Anterior cingulate cortex (tissue), 58 donors: ENCODE measurements around the gene HNRNPA0.
A peak's percentile ranks its signal among the peaks of the same experiment; 100 is the strongest.

ENCODE experiments used
- DNase-seq, 58 donors: peaks; one replicate each; lab custom pipeline; 2025; lab: John Stamatoyannopoulos, UW

The HNRNPA0 gene

DNA sequence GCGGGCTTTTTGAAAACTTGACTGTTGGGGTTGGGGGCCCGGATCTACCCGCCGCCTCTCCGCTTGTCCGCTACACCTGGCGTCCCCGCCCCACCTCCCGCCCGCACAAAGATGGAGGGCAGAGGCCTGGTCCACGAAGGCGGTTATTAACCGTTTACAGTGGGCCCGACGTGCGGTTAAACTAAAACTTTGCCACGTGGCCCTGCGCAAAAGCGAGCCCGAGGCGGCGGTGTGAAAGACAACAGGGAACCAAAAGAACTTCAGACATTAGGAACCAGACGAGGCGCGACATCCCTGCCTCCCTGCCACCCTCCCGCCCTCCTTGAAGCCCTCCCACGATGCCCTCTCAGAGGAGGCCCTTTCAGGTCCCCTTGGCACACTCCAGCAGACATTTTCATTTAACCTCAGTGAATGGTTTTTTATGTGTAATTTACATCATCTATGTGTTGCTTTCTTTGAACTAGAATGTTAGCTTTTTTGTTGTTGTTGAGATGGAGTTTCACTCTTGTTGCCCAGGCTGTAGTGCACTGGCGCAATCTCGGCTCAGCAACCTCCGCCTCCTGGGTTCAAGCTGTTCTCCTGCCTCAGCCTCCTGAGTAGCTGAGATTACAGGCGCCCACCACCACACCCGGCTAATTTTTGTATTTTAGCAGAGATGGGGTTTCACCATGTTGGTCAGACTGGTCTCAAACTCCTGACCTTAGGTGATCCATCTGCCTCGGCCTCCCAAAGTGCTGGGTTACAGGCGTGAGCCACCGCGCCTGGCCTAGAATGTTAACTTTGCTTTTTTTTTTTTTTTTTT is 999 bp upstream of the HNRNPA0 start:
- DNase-seq, result peak in 2 of 58 donors; percentile 71 to 76

DNA sequence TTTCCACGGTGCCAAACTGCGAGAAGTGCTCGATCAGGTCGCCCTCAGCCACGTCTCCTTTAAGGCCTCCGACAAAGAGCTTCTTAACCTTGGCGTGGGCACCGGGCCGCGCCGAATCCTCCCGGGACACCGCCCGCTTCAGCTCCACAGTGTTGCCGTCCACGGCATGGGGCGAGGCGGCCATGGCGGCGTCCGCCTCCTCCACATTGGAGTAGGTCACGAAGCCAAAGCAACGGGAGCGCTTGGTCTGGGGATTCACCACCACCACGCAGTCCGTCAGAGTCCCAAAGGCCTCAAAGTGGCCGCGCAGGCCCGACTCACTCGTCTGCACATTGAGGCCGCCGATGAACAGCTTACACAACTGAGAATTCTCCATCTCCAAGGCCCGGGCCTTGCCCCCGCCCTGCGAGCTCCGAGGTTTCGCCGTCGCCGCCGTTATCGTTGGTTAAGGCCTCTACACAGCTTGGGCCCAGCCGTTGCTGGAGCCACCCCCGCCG is 424 bp downstream of the HNRNPA0 start:
- peak in 25 of 58 donors; percentile 35 to 76 (median 62) for DNase-seq

DNA sequence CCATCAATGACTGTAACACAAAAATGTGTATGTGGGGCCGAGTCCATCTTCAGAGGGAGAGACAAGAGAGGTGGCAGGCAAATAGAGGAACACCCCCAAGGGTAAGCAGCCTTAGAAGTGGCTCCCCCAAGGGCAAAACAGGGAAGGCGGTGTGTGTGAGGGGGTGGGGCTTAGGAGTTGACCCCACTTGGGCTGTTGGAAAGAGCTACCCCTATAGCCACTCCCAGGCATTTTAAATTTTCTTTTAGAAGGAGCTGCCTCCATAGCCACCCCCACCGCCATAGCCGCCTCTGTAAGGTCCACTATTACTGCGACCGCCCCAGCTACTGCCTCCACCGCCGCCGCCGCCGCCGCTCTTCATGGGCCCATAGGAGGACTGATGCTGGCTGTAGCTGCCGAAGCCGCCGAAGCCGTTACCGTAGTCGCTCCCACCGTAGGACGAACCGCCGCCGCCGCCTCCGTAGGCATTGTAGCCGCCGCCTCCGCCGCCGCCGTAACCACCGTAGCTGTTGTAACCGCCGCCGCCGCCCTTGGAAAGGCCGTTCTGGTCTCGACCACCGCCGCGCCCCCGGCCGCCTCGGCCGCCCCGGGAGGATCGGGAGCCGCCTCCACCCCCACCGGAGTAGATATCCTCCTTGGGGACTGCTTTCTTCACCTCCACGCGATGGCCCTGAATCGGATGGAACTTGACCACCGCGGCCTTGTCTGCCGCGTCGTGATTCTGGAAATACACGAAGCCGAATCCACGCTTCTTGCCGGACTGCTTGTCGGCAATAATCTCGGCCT is 1.1 kb downstream of the HNRNPA0 start:
- peak in 13 of 58 donors; percentile 15 to 55 (median 42) for DNase-seq

DNA sequence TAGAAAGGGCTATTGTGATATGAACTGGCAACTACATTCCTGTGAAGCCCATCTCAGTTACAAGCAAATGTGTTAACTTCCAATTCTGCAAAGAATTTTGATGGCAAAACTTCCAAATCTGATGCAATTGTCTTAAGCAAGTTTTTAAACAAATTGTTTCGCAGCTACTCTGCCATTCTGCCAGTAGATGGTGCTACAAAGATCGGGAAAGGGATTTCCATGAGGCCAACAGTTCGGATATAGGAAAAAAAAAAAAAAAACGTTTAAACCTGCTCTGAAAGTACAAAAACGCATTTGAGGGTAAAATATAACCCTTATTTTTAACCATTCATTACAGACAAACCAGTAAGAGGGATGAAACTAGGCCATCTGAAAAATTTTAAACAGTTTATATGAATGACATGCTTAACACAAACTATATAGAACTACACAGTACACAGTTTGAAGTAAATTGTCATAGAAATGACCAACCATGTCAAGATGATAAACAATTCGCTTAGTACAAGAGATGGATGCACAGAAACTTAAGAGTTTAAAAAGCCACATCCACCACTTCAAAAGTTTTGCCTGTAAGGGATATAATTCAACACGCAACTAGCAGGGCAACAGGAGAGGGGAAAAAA is 2.2 kb downstream of the HNRNPA0 start:
- peak in 9 of 58 donors; percentile 1 to 58 (median 6) for DNase-seq

DNA sequence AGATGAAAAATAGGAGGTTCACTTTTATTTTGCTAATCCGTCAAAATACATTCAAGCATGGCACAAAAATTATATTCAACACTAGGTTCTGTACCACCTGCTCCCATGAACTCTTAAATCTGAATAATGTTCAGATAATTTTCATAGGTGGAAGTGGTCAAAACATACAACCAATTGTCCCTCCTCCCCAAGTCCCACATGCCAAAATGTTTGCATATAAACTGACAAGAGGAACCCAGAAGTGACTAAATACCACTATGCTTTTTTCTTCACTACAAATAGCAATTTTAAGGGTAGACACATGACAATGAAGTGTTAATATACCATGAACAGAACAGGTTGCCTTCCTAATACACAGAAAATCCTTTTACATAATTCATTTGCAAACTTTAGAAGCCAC is 3.7 kb downstream of the HNRNPA0 start:
- no peak for DNase-seq

DNA sequence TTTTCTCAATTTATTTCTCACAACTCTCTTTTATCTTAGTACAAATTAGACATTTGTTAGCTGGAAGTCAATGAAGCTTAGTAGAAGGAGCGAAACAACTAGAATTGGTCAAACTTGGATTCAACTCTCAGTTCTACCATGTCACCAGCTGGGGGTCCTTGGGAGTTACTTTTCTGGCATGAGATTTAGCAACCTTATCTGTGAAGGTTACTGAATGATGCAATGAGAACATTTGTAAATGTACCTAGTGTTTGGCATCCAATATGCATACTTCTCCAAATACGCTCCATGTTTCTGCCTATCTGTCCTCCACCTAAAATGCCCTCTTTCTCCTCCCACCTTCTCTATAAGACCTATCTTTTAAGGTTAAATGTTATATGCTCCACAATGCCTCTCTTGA is 6.3 kb downstream of the HNRNPA0 start:
- DNase-seq, result no peak

DNA sequence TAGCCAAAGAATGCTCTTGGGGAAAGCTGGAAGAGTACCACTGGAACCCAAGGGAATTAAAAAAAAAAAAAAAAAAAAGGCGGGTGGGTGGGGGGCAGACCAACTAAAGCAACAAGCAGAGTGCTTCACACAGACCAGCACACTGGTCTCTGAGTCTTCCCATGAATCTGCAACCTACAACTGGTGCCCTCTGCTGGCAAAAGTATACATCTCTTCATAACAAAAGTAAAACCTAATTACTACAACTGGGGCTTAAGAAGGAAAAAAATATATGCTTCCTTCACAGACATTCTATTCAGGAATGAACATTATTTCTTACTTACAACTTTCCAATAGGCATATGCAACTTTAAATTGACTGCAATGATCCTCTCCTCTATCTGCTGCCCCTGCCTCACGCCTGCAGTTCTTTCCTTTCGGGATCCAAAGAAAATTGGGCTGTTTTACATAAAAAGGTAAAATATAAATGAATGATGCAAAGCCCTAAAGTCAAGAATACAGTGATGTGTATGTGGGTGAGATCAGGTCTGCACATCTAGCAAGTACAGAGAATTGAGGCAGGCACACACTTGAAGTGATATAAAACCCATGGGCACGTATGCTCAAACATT is 11.0 kb downstream of the HNRNPA0 start:
- peak in 30 of 58 donors; percentile 1 to 78 (median 22) for DNase-seq

DNA sequence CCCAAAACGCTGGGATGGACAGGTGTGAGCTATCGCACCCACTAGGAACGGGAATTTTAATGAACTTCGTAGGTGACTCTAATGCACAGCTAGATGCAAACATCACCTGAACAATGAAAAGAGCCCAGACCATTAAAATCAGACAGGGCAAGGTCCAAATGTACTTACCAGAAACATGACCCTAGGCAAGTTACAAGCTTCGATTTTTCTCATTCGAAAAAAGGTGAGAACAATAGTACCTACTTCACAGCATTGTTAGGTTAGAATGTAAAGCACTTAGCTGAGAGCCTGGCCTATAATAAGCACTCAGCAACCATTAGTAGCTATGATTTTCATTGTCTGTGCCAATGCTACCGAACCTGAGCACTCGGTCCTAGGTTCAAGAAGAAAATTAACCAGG is 12.4 kb downstream of the HNRNPA0 start:
- DNase-seq, result no peak

DNA sequence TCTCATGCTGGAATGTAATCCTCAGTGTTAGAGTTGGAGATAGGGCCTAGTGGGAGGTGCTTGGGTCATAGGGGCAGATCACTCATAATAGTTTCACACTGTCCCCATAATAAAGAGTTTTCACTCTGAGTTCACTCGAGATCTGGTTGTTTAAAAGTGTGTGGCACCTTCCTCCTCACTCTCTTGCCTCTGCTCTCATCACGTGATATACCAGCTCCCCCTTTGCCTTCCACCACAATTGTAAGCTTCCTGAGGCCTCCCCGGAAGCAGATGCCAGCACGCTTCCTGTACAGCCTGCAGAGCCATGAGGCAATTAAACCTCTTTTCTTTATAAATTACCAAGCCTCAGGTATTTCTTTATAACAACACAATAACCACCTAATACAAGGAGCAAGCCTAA is 14.4 kb downstream of the HNRNPA0 start:
- DNase-seq, result no peak

DNA sequence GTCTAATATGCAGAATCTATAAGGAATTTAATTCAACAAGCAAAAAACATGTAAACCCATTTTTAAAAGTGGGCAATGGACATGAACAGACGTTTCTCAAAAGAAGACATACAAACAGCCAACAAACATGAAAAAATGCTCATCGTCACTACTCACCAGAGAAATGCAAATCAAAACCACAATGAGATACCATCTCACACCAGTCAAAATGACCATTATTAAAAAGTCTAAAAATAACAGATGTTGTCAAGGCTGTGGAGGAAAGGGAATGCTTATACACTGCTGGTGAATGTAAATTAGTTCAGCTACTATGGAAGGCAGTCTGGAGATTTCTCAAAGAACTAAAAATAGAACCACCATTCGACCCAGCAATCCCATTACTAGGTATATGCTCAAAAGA is 15.2 kb downstream of the HNRNPA0 start:
- no peak for DNase-seq

DNA sequence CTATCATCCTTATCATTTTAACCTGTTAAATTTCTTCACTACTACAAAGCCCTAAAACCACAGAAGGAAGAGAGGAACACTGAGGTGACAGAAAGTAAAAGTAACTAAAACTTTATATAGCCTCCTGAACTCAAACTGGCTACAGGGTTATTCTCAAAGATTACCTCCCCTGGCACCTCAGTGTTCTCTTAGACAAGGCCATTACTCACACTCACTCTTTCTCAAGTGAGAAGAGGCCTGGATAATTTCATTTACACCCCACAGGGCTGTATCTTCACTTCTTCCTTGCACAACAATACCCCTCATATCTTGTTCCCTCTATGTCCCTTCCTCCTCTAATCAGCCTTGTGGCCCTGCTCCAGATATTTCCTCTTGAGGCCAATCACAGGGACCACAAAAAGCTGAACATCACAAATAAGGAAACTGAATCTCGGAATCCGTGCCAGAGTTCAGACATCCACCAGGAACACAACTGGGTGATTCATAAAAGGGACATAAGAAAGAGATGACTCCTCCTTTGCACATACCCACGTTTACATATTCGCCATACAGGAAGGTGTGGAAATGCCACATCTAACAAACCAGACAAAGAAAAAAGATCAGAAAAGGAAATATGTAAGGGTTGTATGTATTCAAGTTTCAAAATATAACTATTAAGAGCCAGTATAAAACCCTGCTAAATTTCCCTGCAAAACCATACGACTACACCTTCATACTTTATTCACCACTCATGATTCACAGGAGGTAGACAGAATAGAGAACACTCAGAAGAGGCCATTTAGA is 16.6 kb downstream of the HNRNPA0 start:
- no peak for DNase-seq

DNA sequence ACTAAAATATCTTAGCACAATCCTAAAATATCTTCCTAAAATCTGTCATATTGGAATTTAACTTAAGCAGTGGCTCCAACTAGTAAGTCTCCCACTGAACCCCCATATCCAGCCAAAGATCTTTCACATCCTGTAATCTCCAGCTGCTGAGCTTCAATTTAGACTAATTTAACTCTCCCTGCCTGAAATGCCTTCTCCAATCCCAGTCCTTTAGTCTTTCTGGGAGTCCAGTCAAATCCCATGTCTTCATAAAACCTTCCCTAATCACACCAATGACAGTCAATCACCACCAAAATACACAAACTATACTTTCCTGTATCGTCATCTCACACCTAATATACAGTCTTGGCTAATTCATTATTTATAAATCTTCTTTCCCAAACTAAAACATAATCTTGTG is 17.7 kb downstream of the HNRNPA0 start:
- DNase-seq, result no peak

DNA sequence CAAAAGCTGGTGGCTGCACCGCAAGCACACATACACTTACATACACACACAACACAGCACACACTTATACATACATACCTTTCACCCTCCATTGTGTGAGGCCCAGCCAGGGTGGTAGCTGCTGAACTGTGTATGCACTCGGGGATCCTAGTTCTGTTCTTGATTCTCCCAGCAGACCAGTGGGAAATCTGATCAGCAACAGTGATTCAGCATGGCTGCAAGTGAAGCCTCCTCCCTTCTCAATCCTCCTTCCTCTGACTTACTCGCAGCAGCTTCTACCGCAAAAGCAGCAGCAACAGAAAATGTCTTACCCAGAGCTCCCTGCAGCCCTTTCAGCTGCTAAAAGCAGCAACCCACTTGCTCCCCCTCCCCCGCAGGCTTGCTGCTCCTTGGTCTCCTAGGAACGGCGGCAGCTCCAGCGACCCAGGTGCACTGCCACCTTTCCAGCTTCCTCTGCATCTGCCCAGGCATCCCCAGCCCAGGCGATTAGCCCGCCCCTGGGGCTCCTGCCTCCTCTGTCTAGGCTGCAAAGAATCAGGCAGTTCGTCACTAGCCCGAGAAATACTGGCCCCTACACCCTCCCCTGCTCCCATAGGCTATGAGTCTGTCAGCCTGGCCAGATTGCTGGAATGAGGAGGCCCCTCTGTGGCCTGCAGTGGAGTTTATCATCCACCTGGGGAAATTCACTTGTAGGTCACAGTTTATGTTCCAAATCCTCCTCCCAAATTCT is 18.4 kb downstream of the HNRNPA0 start, which contains the start of gene KLHL3:
KLHL3 (minus strand) TSS at position 535 of the 730 bp plus-strand sequence; CDS start at position 92, 443 bp downstream.
- peak in 43 of 58 donors; percentile 7 to 75 (median 33) for DNase-seq

DNA sequence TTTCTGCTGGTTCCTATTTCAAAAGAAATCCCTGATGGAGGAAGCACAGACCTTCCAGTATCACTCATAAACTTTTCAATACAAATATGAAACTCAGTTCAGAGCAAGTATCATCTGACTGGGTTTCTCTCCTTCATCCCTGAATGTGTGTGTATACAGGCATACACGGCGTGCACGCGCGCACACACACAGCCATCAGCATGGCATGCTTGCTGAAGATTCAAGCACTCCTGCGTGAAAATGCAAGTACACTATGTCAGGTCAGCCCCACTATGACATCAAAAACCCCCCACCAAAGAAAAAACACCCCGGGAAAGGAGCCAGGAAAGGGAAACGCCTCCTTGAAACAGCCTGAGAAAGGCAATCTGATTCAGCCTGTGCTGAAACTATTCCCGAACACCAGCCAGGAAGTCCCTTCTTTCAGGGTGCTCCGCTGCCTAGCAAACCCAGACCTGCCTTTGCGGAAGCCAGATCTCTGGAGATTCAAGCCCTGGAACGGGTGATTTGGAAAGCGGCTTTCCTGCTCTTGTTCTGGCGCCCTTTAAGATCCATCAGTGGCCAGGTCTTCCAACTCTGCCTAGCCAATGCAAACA is 19.1 kb downstream of the HNRNPA0 start:
- DNase-seq, result peak in 26 of 58 donors; percentile 8 to 72 (median 26)

DNA sequence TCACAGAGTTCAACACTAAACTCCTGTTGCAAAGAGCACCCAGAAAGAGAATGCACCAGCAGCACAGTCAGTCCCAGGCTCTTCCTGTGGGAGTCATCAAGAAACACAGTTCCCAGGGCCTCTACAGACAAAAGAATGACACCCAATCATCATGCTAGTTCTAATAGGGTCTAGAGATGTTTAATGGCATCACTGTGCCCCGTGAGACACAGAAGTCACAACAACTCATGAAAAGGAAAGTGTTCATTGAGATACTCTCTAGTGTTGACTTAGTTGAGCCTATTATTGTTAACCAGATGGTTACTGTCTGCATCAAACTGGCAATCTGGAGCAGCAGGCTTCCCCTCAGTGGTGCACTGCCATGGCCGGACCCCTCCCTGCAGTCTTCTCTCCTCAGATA is 19.8 kb downstream of the HNRNPA0 start:
- DNase-seq, result no peak

DNA sequence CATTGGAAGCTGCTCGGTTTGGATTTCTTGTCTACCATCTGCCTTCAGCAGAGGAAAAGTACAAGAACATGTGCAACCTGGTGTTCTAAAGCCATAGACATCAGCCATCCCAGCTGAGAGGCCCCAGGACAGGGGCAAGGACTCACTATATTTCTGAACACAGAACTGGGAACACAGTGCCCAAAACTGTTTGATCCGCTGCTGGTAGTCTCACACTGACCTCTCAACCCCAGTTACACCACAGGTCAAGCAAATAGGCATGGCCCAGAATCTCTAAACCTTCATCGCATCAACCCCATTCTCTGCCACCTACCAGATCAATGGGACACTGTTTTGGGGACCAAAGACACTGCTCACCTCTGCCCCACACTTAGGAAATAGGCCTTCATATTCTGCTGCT is 20.2 kb downstream of the HNRNPA0 start:
- DNase-seq, result no peak

DNA sequence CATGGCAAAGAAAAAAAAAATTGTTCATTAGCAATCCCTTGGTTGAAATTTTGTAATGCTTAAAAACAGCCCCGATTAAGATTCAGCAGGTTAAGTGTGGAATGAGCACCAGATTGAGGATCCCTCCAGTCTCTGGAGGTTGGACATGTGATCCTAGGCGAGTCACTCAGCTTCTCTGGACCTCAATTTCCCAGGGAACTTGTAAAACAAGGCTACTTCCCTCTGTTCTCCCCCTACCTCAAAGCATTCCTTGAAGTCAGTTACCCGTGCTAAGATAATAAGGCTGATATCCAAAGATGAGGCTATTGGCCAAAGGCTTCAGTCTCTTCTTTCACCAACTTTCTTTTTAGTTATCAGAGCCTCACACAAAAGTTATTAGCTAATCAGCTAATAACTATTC is 21.2 kb downstream of the HNRNPA0 start:
- DNase-seq, result no peak

DNA sequence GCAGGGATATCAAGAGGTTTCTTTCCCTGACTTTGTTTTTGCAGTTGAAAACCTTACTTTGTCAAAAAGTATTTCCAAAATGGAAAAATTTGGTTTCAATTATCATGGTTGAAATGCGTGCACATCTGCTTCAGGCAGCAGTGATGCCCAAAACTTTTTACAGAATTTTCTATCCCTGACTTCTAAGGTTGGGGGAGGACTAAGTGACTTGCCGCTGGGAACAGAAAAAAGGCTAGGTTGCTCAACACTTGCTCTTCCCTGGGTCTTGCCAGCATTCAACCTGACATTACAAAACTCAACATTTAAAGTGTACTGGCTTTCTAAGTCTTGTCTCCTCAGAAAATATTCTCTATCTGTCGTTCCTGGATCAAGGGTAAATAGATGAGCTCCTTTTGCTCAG is 23.0 kb downstream of the HNRNPA0 start:
- no peak for DNase-seq

DNA sequence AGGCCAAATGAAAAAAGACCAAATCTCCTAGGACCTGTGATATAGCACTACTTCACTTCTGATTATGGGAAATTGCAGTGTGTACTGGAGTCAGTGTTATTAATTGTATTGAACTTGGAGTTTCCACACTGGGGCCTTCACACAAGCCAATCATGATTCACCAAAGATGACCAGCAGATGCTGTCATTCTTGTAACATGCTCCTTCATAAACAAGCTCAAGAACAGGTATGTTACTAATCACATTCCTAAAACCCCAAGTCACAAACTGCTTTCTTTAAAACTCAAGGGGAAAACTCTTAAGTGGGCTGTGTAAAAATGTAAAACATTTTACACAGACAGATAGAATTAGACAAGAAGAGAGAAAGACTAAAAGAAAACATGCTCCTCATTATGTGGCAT is 23.8 kb downstream of the HNRNPA0 start:
- no peak for DNase-seq
